K562 (cell line): ENCODE measurements around the gene MAGI2. TPM values are rescaled to one million over a fixed set of nuclear protein-coding genes. Genes with fewer than 3 reads are reported as not detected.

ENCODE experiments used
- BMI1 ChIP-seq: fragments of 150-350 bp; IDR thresholded peaks from 2 replicates; pipeline ENCODE4 v1.6.1; 2014; ENCODE audit warnings: low read length
- CREB1 ChIP-seq, 2 experiments: sonication (generic) in 1 of 2; formaldehyde crosslinking in 1 of 2; IDR thresholded peaks; 2 replicates each; pipeline versions ENCODE4 v1.6.1 to v1.8.0; 2012 to 2022; ENCODE audit warnings: inconsistent platforms in 1 of 2, mild to moderate bottlenecking in 1 of 2, missing genetic modification reagents in 1 of 2, moderate library complexity in 1 of 2
- JUND ChIP-seq, 2 experiments: IDR thresholded peaks; 2 replicates in 1 of 2; 3 replicates in 1 of 2; pipeline ENCODE4 v1.6.1; 2011; ENCODE audit warnings: borderline replicate concordance in 2 of 2, low read depth in 2 of 2, low read length in 2 of 2, improper control_type of control experiment in 1 of 2, missing biosample characterization in 1 of 2, missing genetic modification characterization in 1 of 2, missing genetic modification reagents in 1 of 2
- KLF16 ChIP-seq: IDR thresholded peaks from 2 replicates; pipeline ENCODE4 v1.6.1; 2016; ENCODE audit warnings: antibody characterized with exemption
- MEF2D ChIP-seq: conservative IDR thresholded peaks from 2 replicates; pipeline ENCODE4 v1.6.1; 2016; ENCODE audit warnings: low read depth, missing genetic modification characterization, missing compliant biosample characterization
- MTA3 ChIP-seq: fragments of 450-650 bp; formaldehyde crosslinking; IDR thresholded peaks from 2 replicates; pipeline ENCODE4 v1.6.1; 2017; ENCODE audit warnings: mild to moderate bottlenecking, borderline replicate concordance
- PTTG1 ChIP-seq: fragments of 450-650 bp; IDR thresholded peaks from 2 replicates; pipeline ENCODE4 v1.6.1; 2016; ENCODE audit warnings: low read depth, mild to moderate bottlenecking, missing genetic modification characterization, missing compliant biosample characterization
- RAD21 ChIP-seq, 2 experiments: fragments of 250-450 bp in 1 of 2; fragments of 450-650 bp in 1 of 2; sonication (Bioruptor Pico) in 1 of 2; formaldehyde crosslinking in 1 of 2; IDR thresholded peaks in 1 of 2; conservative IDR thresholded peaks in 1 of 2; 2 replicates each; pipeline versions ENCODE4 v1.4.0 to v1.8.0; 2020 to 2022; ENCODE audit warnings: mild to moderate bottlenecking in 2 of 2, moderate library complexity in 1 of 2
- RBM14 ChIP-seq: fragments of 200-400 bp; formaldehyde crosslinking; IDR thresholded peaks from 2 replicates; pipeline ENCODE4 v1.6.1; 2018; ENCODE audit warnings: low read depth, mild to moderate bottlenecking, low read length, moderate library complexity, borderline replicate concordance; ENCODE audit not compliant: insufficient read depth
- RCOR1 ChIP-seq, 2 experiments: IDR thresholded peaks; 2 replicates each; pipeline ENCODE4 v1.6.1; 2012; ENCODE audit warnings: low read depth in 2 of 2, low read length in 2 of 2, borderline replicate concordance in 1 of 2, improper control_type of control experiment in 1 of 2
- ZEB2 ChIP-seq: fragments of 450-650 bp; IDR thresholded peaks from 2 replicates; pipeline ENCODE4 v1.6.1; 2016
- ZNF134 ChIP-seq: fragments of 250-450 bp; sonication (Bioruptor Pico); conservative IDR thresholded peaks from 2 replicates; pipeline ENCODE4 v1.4.0; 2020
- ZNF197 ChIP-seq: fragments of 200-800 bp; sonication (Bioruptor generic); IDR thresholded peaks from 2 replicates; pipeline ENCODE4 v1.6.1; 2016; ENCODE audit warnings: low read depth, missing genetic modification characterization, missing compliant biosample characterization
- ZNF224 ChIP-seq: sonication (generic); formaldehyde crosslinking; IDR thresholded peaks from 2 replicates; pipeline ENCODE4 v1.8.0; 2022; ENCODE audit warnings: mild to moderate bottlenecking, missing genetic modification reagents
- ZNF384 ChIP-seq: IDR thresholded peaks from 2 replicates; pipeline ENCODE4 v1.6.1; 2012; ENCODE audit warnings: low read depth, low read length, improper control_type of control experiment
- ZNF668 ChIP-seq: fragments of 250-450 bp; sonication (Bioruptor Pico); IDR thresholded peaks from 2 replicates; pipeline ENCODE4 v1.8.0; 2022; ENCODE audit warnings: mild to moderate bottlenecking, inconsistent platforms
- polyA plus RNA-seq, 8 experiments: library from polyadenylated mRNA; depleted of rRNA in 4 of 8; stranded (reverse) in 5 of 8; unstranded in 3 of 8; fragments of >200 nt; fragmentation: Nextera tagmentation in 2 of 8; fragmentation: Illumina TruSeq in 1 of 8; extraction: Ambion mirVana in 2 of 8; extraction: Trizol in 1 of 8; gene quantifications; 2 replicates each; pipeline versions ENCODE4 v1.2.1 to v1.2.3, GENCODE V29; 2011 to 2014; ENCODE audit warnings: inconsistent platforms in 1 of 8, missing spikeins in 1 of 8
- total RNA-seq, 7 experiments: library from RNA; depleted of rRNA in 6 of 7; stranded (reverse); fragments of >200 nt in 6 of 7; fragmentation: Illumina TruSeq in 2 of 7; extraction: Trizol in 2 of 7; gene quantifications; 2 replicates each; pipeline versions ENCODE4 v1.2.1 to v1.2.3, GENCODE V29; 2011 to 2021; ENCODE audit warnings: low replicate concordance in 1 of 7
- TF ChIP-seq, protein P1 (sequence below): fragments of 450-650 bp; formaldehyde crosslinking; IDR thresholded peaks from 2 replicates; pipeline ENCODE4 v1.4.0; 2022; ENCODE audit warnings: missing genetic modification characterization
- TF ChIP-seq, protein P2 (sequence below): fragments of 450-650 bp; IDR thresholded peaks from 2 replicates; pipeline ENCODE4 v1.6.1; 2017; ENCODE audit warnings: antibody characterized with exemption, mild to moderate bottlenecking
- TF ChIP-seq, protein P3 (sequence below): sonication (generic); formaldehyde crosslinking; IDR thresholded peaks from 2 replicates; pipeline ENCODE4 v1.8.0; 2022; ENCODE audit warnings: missing genetic modification reagents, mild to moderate bottlenecking, borderline replicate concordance

Gene MAGI2
- total and polyA plus RNA-seq, 9 of the 15 experiments (the other 6 are each of a cell fraction or from before 2014, with no cell fraction given), result 0.27 to 1.4 (median 0.70) TPM

DNA sequence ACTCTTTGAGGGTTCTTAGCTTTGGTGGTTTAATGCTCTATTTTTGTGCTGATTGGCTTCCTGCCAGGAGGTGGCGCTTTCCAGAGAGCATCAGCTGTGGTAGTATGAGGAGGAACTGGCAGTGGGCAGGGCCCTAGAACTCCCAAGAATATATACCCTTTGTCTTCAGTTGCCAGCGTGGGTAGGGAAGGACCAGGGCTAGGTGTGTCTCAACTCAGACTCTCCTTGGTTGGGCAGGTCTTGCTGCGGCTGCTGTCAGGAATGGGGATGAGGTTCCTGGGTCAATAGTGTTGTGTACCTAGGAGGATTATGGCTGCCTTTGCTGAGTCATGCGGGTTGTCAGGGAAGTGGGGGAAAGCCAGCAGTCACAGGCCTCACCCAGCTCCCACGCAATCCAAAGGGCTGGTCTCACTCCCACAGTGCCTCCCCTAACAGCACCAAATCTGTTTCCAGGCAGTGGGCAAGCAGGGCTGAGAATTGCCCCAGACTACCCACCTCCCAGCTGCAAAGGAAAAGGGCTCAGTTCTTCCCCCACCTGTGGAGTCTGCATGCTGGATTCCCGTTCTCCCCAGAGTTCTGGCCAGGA, 1463.4 kb downstream of the MAGI2 start (continued):
- TF ChIP-seq PTTG1 (tag) (peak; percentile 13; the same call in 1 of the 2 replicates), CREB1 (IDR thresholded peaks at IDR 0.05) (no peak), CREB1 (CRISPR knock-in tag; IDR thresholded peaks at IDR 0.05) (no peak), ZNF224 (no peak), ZNF384 (no peak), ZNF134 (0 out of 2 replicates have a peak, but pooled peaks have one; percentile 29), ZNF197 (CRISPR knock-in tag) (peak; percentile 64; the same call in 1 of the 2 replicates), ZNF668 (CRISPR knock-in tag) (no peak), ZEB2 (0 out of 2 replicates have a peak, but pooled peaks have one; percentile 35), KLF16 (peak; percentile 72; the same call in 1 of the 2 replicates), MTA3 (peak; percentile 67; the same call in 1 of the 2 replicates), RAD21 (CRISPR knock-in tag; conservative IDR thresholded peaks at IDR 0.05 in 1 of 2, IDR thresholded peaks at IDR 0.05 in 1 of 2) (peak in 1 of 2 experiments; percentile 48; a peak in 3 of 4 replicates), RBM14 (no peak), JUND (IDR thresholded peaks at IDR 0.05; ENCODE audit: borderline replicate concordance, low read depth, low read length) (peak; percentile 76), JUND (tag; IDR thresholded peaks at IDR 0.05; ENCODE audit: borderline replicate concordance, low read depth, low read length) (peak; percentile 74; the same call in 2 of the 3 replicates), MEF2D (tag) (peak; percentile 78; the same call in 1 of the 2 replicates), RCOR1 (IDR thresholded peaks at IDR 0.05; ENCODE audit: borderline replicate concordance in 1 of 2, low read depth in 2 of 2, low read length in 2 of 2) (peak in 1 of 2 experiments; percentile 42; a peak in 1 of 4 replicates), BMI1 (no peak)
- TF ChIP-seq, protein P1, sequence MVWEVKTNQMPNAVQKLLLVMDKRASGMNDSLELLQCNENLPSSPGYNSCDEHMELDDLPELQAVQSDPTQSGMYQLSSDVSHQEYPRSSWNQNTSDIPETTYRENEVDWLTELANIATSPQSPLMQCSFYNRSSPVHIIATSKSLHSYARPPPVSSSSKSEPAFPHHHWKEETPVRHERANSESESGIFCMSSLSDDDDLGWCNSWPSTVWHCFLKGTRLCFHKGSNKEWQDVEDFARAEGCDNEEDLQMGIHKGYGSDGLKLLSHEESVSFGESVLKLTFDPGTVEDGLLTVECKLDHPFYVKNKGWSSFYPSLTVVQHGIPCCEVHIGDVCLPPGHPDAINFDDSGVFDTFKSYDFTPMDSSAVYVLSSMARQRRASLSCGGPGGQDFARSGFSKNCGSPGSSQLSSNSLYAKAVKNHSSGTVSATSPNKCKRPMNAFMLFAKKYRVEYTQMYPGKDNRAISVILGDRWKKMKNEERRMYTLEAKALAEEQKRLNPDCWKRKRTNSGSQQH (CRISPR knock-in tag), result 0 out of 2 replicates have a peak, but pooled peaks have one; percentile 20
- TF ChIP-seq, protein P2, sequence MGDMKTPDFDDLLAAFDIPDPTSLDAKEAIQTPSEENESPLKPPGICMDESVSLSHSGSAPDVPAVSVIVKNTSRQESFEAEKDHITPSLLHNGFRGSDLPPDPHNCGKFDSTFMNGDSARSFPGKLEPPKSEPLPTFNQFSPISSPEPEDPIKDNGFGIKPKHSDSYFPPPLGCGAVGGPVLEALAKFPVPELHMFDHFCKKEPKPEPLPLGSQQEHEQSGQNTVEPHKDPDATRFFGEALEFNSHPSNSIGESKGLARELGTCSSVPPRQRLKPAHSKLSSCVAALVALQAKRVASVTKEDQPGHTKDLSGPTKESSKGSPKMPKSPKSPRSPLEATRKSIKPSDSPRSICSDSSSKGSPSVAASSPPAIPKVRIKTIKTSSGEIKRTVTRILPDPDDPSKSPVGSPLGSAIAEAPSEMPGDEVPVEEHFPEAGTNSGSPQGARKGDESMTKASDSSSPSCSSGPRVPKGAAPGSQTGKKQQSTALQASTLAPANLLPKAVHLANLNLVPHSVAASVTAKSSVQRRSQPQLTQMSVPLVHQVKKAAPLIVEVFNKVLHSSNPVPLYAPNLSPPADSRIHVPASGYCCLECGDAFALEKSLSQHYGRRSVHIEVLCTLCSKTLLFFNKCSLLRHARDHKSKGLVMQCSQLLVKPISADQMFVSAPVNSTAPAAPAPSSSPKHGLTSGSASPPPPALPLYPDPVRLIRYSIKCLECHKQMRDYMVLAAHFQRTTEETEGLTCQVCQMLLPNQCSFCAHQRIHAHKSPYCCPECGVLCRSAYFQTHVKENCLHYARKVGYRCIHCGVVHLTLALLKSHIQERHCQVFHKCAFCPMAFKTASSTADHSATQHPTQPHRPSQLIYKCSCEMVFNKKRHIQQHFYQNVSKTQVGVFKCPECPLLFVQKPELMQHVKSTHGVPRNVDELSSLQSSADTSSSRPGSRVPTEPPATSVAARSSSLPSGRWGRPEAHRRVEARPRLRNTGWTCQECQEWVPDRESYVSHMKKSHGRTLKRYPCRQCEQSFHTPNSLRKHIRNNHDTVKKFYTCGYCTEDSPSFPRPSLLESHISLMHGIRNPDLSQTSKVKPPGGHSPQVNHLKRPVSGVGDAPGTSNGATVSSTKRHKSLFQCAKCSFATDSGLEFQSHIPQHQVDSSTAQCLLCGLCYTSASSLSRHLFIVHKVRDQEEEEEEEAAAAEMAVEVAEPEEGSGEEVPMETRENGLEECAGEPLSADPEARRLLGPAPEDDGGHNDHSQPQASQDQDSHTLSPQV, result peak; percentile 94
- TF ChIP-seq, protein P3, sequence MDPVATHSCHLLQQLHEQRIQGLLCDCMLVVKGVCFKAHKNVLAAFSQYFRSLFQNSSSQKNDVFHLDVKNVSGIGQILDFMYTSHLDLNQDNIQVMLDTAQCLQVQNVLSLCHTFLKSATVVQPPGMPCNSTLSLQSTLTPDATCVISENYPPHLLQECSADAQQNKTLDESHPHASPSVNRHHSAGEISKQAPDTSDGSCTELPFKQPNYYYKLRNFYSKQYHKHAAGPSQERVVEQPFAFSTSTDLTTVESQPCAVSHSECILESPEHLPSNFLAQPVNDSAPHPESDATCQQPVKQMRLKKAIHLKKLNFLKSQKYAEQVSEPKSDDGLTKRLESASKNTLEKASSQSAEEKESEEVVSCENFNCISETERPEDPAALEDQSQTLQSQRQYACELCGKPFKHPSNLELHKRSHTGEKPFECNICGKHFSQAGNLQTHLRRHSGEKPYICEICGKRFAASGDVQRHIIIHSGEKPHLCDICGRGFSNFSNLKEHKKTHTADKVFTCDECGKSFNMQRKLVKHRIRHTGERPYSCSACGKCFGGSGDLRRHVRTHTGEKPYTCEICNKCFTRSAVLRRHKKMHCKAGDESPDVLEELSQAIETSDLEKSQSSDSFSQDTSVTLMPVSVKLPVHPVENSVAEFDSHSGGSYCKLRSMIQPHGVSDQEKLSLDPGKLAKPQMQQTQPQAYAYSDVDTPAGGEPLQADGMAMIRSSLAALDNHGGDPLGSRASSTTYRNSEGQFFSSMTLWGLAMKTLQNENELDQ (CRISPR knock-in tag), result no peak
